ENCODE results near the gene ROS1. TPM values are rescaled to one million over a fixed set of nuclear protein-coding genes. Genes with fewer than 3 reads are reported as not detected.
"Not testable (repeated sequence)": the region's sequence is repeated elsewhere in the genome, so short reads cannot be mapped to it uniquely, and the experiment has no call there.

Gene ROS1
- total RNA-seq, 4 donors from 2014 or later: 0.18 to 0.94 (median 0.47) TPM; not detected in 1

GRCh38 chr6:117448011-117448410 is 22.3 kb upstream of the ROS1 start:
- H3K36me3 ChIP-seq: no peaks in the 10 kb centered on the region
- H3K9me3 ChIP-seq: no peaks in the 10 kb centered on the region
- H3K4me1 ChIP-seq: peaks cover 0 to 13% (median 0%) of the 10 kb centered on the region in 4 donors
- TF ChIP-seq CTCF (IDR thresholded peaks at IDR 0.05) (no peak), POLR2A (IDR thresholded peaks at IDR 0.05) (no peak)
- no peak overlapping the region for H3K4me3 ChIP-seq
- no peak for DNase-seq
- no peaks in the 10 kb centered on the region for H3K27me3 ChIP-seq
- no peak overlapping the region for H3K27ac ChIP-seq

GRCh38 chr6:117446861-117447260 is 21.1 kb upstream of the ROS1 start:
- Histone ChIP-seq H3K9me3 (no peaks in the 10 kb centered on the region), H3K27me3 (no peaks in the 10 kb centered on the region), H3K4me1 (peaks cover 0 to 9% (median 0%) of the 10 kb centered on the region in 4 donors), H3K27ac (no peak overlapping the region), H3K4me3 (no peak overlapping the region), H3K36me3 (no peaks in the 10 kb centered on the region)
- no peak for DNase-seq
- TF ChIP-seq CTCF (IDR thresholded peaks at IDR 0.05) (no peak), POLR2A (IDR thresholded peaks at IDR 0.05) (no peak)

GRCh38 chr6:117444600-117444999 is 18.9 kb upstream of the ROS1 start:
- no peak for TF ChIP-seq POLR2A (IDR thresholded peaks at IDR 0.05)
- no peak for TF ChIP-seq CTCF (IDR thresholded peaks at IDR 0.05)
- Histone ChIP-seq H3K9me3 (no peaks in the 10 kb centered on the region), H3K36me3 (no peaks in the 10 kb centered on the region), H3K4me1 (no peaks in the 10 kb centered on the region), H3K4me3 (no peak overlapping the region), H3K27me3 (no peaks in the 10 kb centered on the region), H3K27ac (no peak overlapping the region)
- no peak for DNase-seq

GRCh38 chr6:117442313-117442712 is 16.6 kb upstream of the ROS1 start:
- DNase-seq, H3K9me3 ChIP-seq, H3K27me3 ChIP-seq, H3K4me1 ChIP-seq, H3K27ac ChIP-seq, H3K4me3 ChIP-seq, H3K36me3 ChIP-seq: not testable (repeated sequence)

- Histone ChIP-seq H3K9me3 (no peaks in the 10 kb centered on the region), H3K27ac (no peak overlapping the region), H3K36me3 (no peaks in the 10 kb centered on the region), H3K27me3 (no peaks in the 10 kb centered on the region), H3K4me1 (no peaks in the 10 kb centered on the region), H3K4me3 (no peak overlapping the region)
- no peak for TF ChIP-seq CTCF (IDR thresholded peaks at IDR 0.05)
- TF ChIP-seq POLR2A (IDR thresholded peaks at IDR 0.05): no peak
- no peak for DNase-seq
Observed at GRCh38 chr6:117441824-117442264, 16.1 kb upstream of the ROS1 start.

- DNase-seq: no peak
- TF ChIP-seq POLR2A (IDR thresholded peaks at IDR 0.05): no peak
- TF ChIP-seq CTCF (IDR thresholded peaks at IDR 0.05): no peak
- Histone ChIP-seq H3K27ac (no peak overlapping the region), H3K36me3 (no peaks in the 10 kb centered on the region), H3K27me3 (no peaks in the 10 kb centered on the region), H3K9me3 (no peaks in the 10 kb centered on the region), H3K4me1 (no peaks in the 10 kb centered on the region), H3K4me3 (no peak overlapping the region)
Observed at GRCh38 chr6:117440706-117441525, 15.2 kb upstream of the ROS1 start.
